Neural cell (in vitro differentiated cells): ENCODE measurements around the gene APBB2.

Source experiments
- EZH2 ChIP-seq: fragments of 200-600, 300-800 bp; shearing (Covaris generic), sonication (generic); IDR thresholded peaks from 2 replicates; pipeline ENCODE4 v1.6.1; 2014; ENCODE audit warnings: antibody characterized with exemption, low read length, borderline replicate concordance, mild to moderate bottlenecking; ENCODE audit not compliant: insufficient read depth, poor library complexity, severe bottlenecking
- TAF1 ChIP-seq: IDR thresholded peaks from 2 replicates; pipeline ENCODE4 v1.6.1; 2012; ENCODE audit warnings: low read depth
- TF ChIP-seq, protein P1 (sequence below): fragments of 450-650 bp; IDR thresholded peaks from 2 replicates; pipeline ENCODE4 v1.5.1; 2014; ENCODE audit warnings: antibody characterized with exemption, mild to moderate bottlenecking, moderate library complexity; ENCODE audit not compliant: poor library complexity, severe bottlenecking

DNA sequence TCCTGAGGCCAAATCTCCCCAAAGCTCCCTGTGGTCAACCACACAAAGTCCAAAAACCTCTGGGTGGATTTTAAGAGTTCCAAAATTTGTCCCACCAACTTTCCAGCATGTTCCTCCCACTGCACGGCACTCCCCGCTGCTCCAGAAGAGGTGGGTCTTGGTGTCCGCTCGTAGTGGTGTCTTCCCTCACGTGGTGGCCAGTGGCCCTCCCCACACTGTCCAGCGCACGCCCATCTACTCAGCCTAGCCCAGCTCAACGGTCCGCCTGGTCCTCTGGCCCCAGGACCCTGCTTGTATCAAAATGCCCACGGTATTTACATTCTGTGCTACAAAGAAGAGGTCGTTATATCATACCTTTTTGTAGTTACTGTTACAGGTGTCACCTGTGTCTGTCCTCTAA, 381.1 kb downstream of the APBB2 start:
- TF ChIP-seq, protein P1, sequence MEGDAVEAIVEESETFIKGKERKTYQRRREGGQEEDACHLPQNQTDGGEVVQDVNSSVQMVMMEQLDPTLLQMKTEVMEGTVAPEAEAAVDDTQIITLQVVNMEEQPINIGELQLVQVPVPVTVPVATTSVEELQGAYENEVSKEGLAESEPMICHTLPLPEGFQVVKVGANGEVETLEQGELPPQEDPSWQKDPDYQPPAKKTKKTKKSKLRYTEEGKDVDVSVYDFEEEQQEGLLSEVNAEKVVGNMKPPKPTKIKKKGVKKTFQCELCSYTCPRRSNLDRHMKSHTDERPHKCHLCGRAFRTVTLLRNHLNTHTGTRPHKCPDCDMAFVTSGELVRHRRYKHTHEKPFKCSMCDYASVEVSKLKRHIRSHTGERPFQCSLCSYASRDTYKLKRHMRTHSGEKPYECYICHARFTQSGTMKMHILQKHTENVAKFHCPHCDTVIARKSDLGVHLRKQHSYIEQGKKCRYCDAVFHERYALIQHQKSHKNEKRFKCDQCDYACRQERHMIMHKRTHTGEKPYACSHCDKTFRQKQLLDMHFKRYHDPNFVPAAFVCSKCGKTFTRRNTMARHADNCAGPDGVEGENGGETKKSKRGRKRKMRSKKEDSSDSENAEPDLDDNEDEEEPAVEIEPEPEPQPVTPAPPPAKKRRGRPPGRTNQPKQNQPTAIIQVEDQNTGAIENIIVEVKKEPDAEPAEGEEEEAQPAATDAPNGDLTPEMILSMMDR: no peak
- TF ChIP-seq EZH2: no peak
- TF ChIP-seq TAF1: no peak
